Memory B cell (primary cell): ENCODE data around the gene NR6A1.

Experiments
- ATAC-seq: fragments of 150-1000 bp; cut with Tn5 transposase; 2 replicates; pipeline ENCODE4 v1.10.0; 2021; ENCODE audit warnings: low read depth, mild to moderate bottlenecking, moderate library complexity
- DNase-seq, 2 donors: peaks; one replicate each; pipeline ENCODE4 v3.0.0; 2022; ENCODE audit warnings: low spot score in 2 of 2
- H3K27ac Mint-ChIP-seq: one replicate; pipeline ENCODE4 v1.8.0; 2022; ENCODE audit warnings: mild to moderate bottlenecking, moderate library complexity, mixed read lengths
- H3K27me3 Mint-ChIP-seq: one replicate; pipeline ENCODE4 v1.8.0; 2022; ENCODE audit warnings: mixed read lengths
- H3K36me3 Mint-ChIP-seq: one replicate; pipeline ENCODE4 v1.8.0; 2022; ENCODE audit warnings: mild to moderate bottlenecking, mixed read lengths
- H3K4me1 Mint-ChIP-seq: one replicate; pipeline ENCODE4 v1.8.0; 2022; ENCODE audit warnings: mixed read lengths
- H3K4me3 Mint-ChIP-seq: one replicate; pipeline ENCODE4 v1.8.0; 2022; ENCODE audit warnings: mild to moderate bottlenecking, moderate library complexity, mixed read lengths
- H3K9me3 Mint-ChIP-seq: one replicate; pipeline ENCODE4 v1.8.0; 2022; ENCODE audit warnings: mixed read lengths

Gene NR6A1

DNA sequence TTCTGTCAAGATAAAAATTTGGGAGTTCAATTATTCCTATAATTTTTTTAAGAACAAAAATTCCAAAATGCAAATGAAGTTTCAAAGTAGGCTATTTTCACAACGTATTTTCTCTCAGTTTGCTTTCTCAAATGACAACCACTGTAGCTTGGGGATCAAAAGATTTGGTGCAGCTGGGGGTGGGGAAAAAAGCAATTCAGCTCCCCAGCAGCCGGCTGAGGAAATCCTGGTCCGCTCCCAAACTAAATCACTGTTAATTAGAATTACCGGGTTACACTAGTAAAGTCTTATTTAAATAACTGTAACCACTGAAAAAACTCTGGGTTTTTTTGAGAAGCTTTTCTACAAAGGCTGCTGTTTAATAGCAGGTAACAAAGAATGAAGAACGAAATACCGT, 5.7 kb downstream of the NR6A1 start:
- peaks cover 16% of the 10 kb centered on the region for H3K4me1 Mint-ChIP-seq
- H3K36me3 Mint-ChIP-seq = no peaks in the 10 kb centered on the region
- no peak overlapping the region for H3K4me3 Mint-ChIP-seq
- DNase-seq (no peak), ATAC-seq (no peak)
- H3K9me3 Mint-ChIP-seq = no peaks in the 10 kb centered on the region
- peaks cover 22% of the 10 kb centered on the region for H3K27me3 Mint-ChIP-seq
- H3K27ac Mint-ChIP-seq = no peak overlapping the region

DNA sequence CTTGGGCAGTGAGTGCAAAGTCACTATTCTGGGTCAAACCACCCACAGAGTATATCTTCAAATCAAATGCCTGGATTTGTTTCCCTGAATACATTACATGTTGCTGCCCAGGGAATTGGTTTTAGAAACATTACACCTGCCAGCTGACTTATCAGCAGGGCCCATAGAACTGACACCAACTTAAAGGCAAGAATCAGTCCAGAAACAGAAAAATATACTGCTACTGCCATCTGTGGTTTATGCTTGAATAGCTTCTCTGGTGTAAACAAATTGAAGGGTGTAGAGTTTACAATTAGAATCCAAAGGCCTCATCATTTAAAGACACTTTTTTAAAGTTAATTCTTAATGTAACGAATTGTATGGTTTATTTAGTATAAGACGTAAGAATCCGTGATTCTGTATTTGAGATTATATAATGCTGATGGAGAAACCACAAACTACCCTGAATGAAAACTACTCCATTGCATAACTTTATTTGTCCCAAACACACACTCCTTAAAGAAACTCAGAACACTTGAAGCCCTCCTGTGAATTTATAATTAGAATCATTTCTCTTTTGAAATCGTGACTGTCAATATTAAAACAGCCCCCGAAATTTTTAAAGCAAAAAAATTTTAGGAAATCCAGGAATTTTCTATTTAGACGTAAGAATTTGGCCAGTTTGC, 6.2 kb downstream of the NR6A1 start:
- no peak overlapping the region for H3K27ac Mint-ChIP-seq
- no peak overlapping the region for H3K4me3 Mint-ChIP-seq
- H3K27me3 Mint-ChIP-seq = peaks cover 19% of the 10 kb centered on the region
- DNase-seq (no peak), ATAC-seq (peak; percentile 62)
- H3K9me3 Mint-ChIP-seq = no peaks in the 10 kb centered on the region
- peaks cover 11% of the 10 kb centered on the region for H3K4me1 Mint-ChIP-seq
- H3K36me3 Mint-ChIP-seq = no peaks in the 10 kb centered on the region

DNA sequence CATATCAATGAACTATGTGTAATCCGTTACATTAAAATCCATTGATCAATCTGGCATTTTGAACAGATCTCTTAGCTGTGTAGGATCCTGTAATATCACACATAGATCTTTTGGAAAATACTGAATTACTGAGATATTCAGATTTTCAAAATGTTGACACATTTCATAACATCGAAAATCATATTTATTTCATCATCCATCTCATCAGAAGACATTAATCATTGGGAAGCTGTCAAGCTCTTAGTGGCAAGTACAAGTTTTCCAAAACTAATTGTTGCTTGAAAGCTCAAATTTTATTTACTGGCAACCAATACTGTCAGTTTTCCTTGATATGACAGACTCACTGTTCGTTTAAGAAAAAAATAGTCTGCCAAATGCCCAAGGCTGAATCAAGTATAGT, 8.5 kb downstream of the NR6A1 start:
- no peak overlapping the region for H3K4me3 Mint-ChIP-seq
- no peak for DNase-seq
- H3K9me3 Mint-ChIP-seq = no peaks in the 10 kb centered on the region
- peaks cover 5% of the 10 kb centered on the region for H3K4me1 Mint-ChIP-seq
- H3K36me3 Mint-ChIP-seq = no peaks in the 10 kb centered on the region
- H3K27ac Mint-ChIP-seq = no peak overlapping the region
- no peak for ATAC-seq
- H3K27me3 Mint-ChIP-seq = peaks cover 6% of the 10 kb centered on the region

GRCh38 chr9:124761710-124762109, 9.4 kb downstream of the NR6A1 start:
- DNase-seq = no peak

GRCh38 chr9:124761196-124761595, 9.9 kb downstream of the NR6A1 start:
- DNase-seq (no peak), ATAC-seq (no peak)
- H3K27ac Mint-ChIP-seq = no peak overlapping the region
- no peaks in the 10 kb centered on the region for H3K36me3 Mint-ChIP-seq
- H3K9me3 Mint-ChIP-seq = no peaks in the 10 kb centered on the region
- no peak overlapping the region for H3K4me3 Mint-ChIP-seq
- peaks cover 7% of the 10 kb centered on the region for H3K27me3 Mint-ChIP-seq
- H3K4me1 Mint-ChIP-seq = peaks cover 5% of the 10 kb centered on the region

More at GRCh38 chr9:124761710-124762109, 9.4 kb downstream of the NR6A1 start:
- H3K36me3 Mint-ChIP-seq = no peaks in the 10 kb centered on the region
- H3K4me1 Mint-ChIP-seq = peaks cover 5% of the 10 kb centered on the region
- H3K4me3 Mint-ChIP-seq = no peak overlapping the region
- H3K27me3 Mint-ChIP-seq = peaks cover 5% of the 10 kb centered on the region
- H3K27ac Mint-ChIP-seq = no peak overlapping the region
- ATAC-seq = no peak
- no peaks in the 10 kb centered on the region for H3K9me3 Mint-ChIP-seq

- no peak overlapping the region for H3K27ac Mint-ChIP-seq
- no peak overlapping the region for H3K4me3 Mint-ChIP-seq
- H3K27me3 Mint-ChIP-seq = peaks cover 7% of the 10 kb centered on the region
- DNase-seq = no peak
- no peaks in the 10 kb centered on the region for H3K36me3 Mint-ChIP-seq
- no peak for ATAC-seq
- peaks cover 5% of the 10 kb centered on the region for H3K4me1 Mint-ChIP-seq
- H3K9me3 Mint-ChIP-seq = no peaks in the 10 kb centered on the region
Measured at GRCh38 chr9:124760719-124761118, 10.4 kb downstream of the NR6A1 start.

- Mint-ChIP-seq H3K27me3 (peaks cover 12% of the 10 kb centered on the region), H3K36me3 (no peaks in the 10 kb centered on the region), H3K4me1 (peaks cover 3% of the 10 kb centered on the region), H3K27ac (no peak overlapping the region), H3K4me3 (no peak overlapping the region), H3K9me3 (no peaks in the 10 kb centered on the region)
- no peak for ATAC-seq
- DNase-seq = no peak
Measured at GRCh38 chr9:124759327-124759726, 11.8 kb downstream of the NR6A1 start.

DNA sequence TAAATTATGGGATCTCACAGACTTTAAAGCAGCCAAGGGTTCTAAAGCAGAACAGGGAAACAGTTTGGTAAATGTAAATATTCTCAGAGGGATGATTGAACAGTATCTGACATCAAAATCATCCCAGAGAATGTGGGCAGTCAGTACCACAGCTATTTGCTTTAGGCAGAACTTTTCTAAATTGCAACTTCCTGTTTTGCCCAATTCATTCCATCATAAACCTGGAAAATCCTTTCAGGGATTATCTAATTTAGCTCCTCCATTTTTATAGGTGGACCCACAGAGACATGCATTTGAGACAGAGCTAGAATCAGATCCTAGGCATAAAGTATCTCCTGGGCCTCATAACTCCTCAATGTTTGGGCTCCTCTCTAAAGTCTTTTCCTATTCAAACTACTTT, 12.4 kb downstream of the NR6A1 start:
- DNase-seq (no peak), ATAC-seq (no peak)
- Mint-ChIP-seq H3K9me3 (no peaks in the 10 kb centered on the region), H3K4me3 (no peak overlapping the region), H3K4me1 (peaks cover 3% of the 10 kb centered on the region), H3K36me3 (no peaks in the 10 kb centered on the region), H3K27me3 (peaks cover 13% of the 10 kb centered on the region), H3K27ac (no peak overlapping the region)

GRCh38 chr9:124758061-124758460, 13.1 kb downstream of the NR6A1 start:
- ATAC-seq = no peak
- Mint-ChIP-seq H3K27me3 (peaks cover 12% of the 10 kb centered on the region), H3K36me3 (no peaks in the 10 kb centered on the region), H3K27ac (no peak overlapping the region), H3K4me1 (peaks cover 3% of the 10 kb centered on the region), H3K4me3 (no peak overlapping the region), H3K9me3 (no peaks in the 10 kb centered on the region)
- DNase-seq = no peak

GRCh38 chr9:124757616-124758015, 13.5 kb downstream of the NR6A1 start:
- no peak for ATAC-seq
- no peaks in the 10 kb centered on the region for H3K9me3 Mint-ChIP-seq
- H3K27ac Mint-ChIP-seq = no peak overlapping the region
- H3K4me1 Mint-ChIP-seq = peaks cover 3% of the 10 kb centered on the region
- H3K27me3 Mint-ChIP-seq = peaks cover 10% of the 10 kb centered on the region
- no peaks in the 10 kb centered on the region for H3K36me3 Mint-ChIP-seq
- no peak overlapping the region for H3K4me3 Mint-ChIP-seq
- DNase-seq = no peak

- H3K9me3 Mint-ChIP-seq = no peaks in the 10 kb centered on the region
- no peak overlapping the region for H3K4me3 Mint-ChIP-seq
- H3K4me1 Mint-ChIP-seq = peaks cover 3% of the 10 kb centered on the region
- H3K36me3 Mint-ChIP-seq = no peaks in the 10 kb centered on the region
- peaks cover 10% of the 10 kb centered on the region for H3K27me3 Mint-ChIP-seq
- DNase-seq = no peak
- no peak for ATAC-seq
- no peak overlapping the region for H3K27ac Mint-ChIP-seq
Measured at GRCh38 chr9:124756011-124756410, 15.1 kb downstream of the NR6A1 start.

DNA sequence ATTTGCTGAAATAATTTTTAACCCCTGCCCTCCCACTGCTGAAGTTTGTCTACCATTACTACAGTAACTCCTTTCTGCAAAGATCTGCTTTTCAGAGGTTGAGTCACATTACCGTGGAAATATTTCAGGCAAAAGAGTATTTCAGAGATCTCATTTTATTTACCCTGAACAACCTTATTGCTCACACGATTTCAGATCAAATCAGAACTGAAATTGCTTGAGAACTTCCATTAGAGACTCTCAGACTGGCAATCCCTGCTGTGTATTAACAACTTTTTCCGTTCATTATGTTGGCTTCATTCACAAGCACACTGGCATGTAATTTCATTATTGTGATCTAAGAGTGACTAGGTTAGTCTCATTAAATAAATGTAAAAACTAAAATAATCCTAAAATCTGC, 16.1 kb downstream of the NR6A1 start:
- H3K9me3 Mint-ChIP-seq = no peaks in the 10 kb centered on the region
- H3K4me3 Mint-ChIP-seq = no peak overlapping the region
- ATAC-seq (no peak), DNase-seq (no peak)
- no peaks in the 10 kb centered on the region for H3K36me3 Mint-ChIP-seq
- H3K4me1 Mint-ChIP-seq = peaks cover 3% of the 10 kb centered on the region
- H3K27ac Mint-ChIP-seq = no peak overlapping the region
- peaks cover 10% of the 10 kb centered on the region for H3K27me3 Mint-ChIP-seq

DNA sequence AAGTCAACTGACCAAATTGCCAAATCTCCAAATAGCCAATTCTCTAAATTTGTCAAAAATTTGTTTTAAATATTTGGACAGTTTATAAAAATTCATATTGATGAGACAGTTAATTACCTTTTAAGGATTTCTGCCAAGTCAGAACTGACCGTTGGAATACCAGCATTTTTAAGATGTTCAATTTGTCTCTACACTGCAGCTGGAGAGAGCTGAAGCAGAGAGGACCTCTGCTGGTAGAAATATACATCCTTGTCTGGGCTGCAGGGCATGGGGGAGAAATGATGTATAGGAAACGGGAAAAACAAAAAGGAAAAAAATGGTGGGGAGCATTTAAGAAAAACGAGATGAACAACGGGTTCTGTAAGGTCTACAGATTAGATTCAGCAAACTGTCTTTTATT, 16.8 kb downstream of the NR6A1 start:
- Mint-ChIP-seq H3K36me3 (no peaks in the 10 kb centered on the region), H3K27me3 (peaks cover 10% of the 10 kb centered on the region), H3K4me1 (peaks cover 3% of the 10 kb centered on the region), H3K9me3 (no peaks in the 10 kb centered on the region), H3K4me3 (no peak overlapping the region), H3K27ac (no peak overlapping the region)
- no peak for ATAC-seq
- no peak for DNase-seq

DNA sequence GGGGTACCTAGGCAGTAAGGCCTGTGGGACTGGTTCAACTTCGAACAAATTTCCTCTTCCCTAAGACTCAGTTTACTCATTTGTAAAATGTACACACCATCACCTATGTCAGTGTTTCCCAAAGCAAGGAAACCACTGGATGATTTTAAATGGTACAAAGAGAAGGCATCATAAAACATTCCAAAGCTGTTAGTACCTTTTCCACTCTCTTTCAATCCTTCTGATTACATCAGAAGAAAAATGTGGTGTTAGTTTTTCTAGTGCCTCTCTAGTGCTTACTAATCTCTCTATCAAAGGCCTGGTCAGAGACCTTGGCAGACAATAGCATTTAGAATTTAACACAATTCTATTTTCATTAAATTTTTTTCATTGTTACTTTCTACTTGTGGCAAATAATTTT, 18.1 kb downstream of the NR6A1 start:
- ATAC-seq = no peak
- peaks cover 8% of the 10 kb centered on the region for H3K27me3 Mint-ChIP-seq
- no peak overlapping the region for H3K27ac Mint-ChIP-seq
- no peak for DNase-seq
- no peaks in the 10 kb centered on the region for H3K36me3 Mint-ChIP-seq
- H3K4me1 Mint-ChIP-seq = peaks cover under 1% of the 10 kb centered on the region
- no peak overlapping the region for H3K4me3 Mint-ChIP-seq
- H3K9me3 Mint-ChIP-seq = no peaks in the 10 kb centered on the region

- no peak overlapping the region for H3K4me3 Mint-ChIP-seq
- no peak for DNase-seq
- no peaks in the 10 kb centered on the region for H3K36me3 Mint-ChIP-seq
- H3K27ac Mint-ChIP-seq = no peak overlapping the region
- H3K4me1 Mint-ChIP-seq = no peaks in the 10 kb centered on the region
- no peak for ATAC-seq
- H3K27me3 Mint-ChIP-seq = peaks cover 4% of the 10 kb centered on the region
- no peaks in the 10 kb centered on the region for H3K9me3 Mint-ChIP-seq
Measured at GRCh38 chr9:124749781-124750180, 21.3 kb downstream of the NR6A1 start.
